NT2/D1 (cell line): ENCODE measurements around the gene RBMS2.
"Not testable (repeated sequence)": the region's sequence is repeated elsewhere in the genome, so short reads cannot be mapped to it uniquely, and the experiment has no call there.

Source experiments
- YY1 ChIP-seq: IDR thresholded peaks from 2 replicates; pipeline ENCODE4 v1.6.1; 2011; ENCODE audit not compliant: insufficient read length, insufficient read depth
- ZNF274 ChIP-seq: IDR thresholded peaks from 2 replicates; pipeline ENCODE4 v1.6.1; 2011; ENCODE audit warnings: mild to moderate bottlenecking, low read depth, low read length

DNA sequence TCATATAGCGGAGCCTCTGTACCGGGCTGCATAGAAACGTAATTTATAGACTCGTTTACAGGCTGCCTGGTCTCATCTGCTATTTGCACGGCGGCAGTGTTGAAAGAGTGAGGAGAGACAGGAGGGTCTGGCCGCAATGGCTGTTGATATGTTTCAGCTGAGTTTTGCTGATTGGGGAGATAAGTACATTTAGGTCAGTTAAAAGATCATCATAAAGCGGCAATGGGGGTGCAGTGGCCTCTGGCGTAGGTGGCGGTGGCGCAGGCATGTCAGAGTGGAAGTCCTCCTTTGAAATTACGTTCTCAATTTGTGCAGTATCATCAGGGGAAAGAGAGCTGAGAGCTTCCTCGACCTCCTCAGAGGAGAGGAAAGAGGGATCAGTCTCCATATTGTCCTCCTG lies 21.7 kb upstream of the RBMS2 start:
- not testable (repeated sequence) for TF ChIP-seq YY1, ZNF274
